ENCODE measurements around the gene WNT3.

WNT3 gene

GRCh38 chr17:46756861-46757260, 61.6 kb downstream of the WNT3 start:
- no peak for DNase-seq (ENCODE audit: low spot score)
- Histone ChIP-seq H3K9me3 (ENCODE audit: severe bottlenecking) (no peaks in the 10 kb centered on the region), H3K4me3 (ENCODE audit: severe bottlenecking) (no peak overlapping the region), H3K36me3 (ENCODE audit: low read depth) (peaks cover 17% of the 10 kb centered on the region), H3K27me3 (ENCODE audit: insufficient read depth, poor library complexity, severe bottlenecking) (no peaks in the 10 kb centered on the region), H3K27ac (ENCODE audit: poor library complexity, severe bottlenecking) (no peak overlapping the region), H3K4me1 (ENCODE audit: insufficient read depth, poor library complexity, severe bottlenecking) (peaks cover 13% of the 10 kb centered on the region)
- no peak for TF ChIP-seq CTCF (IDR thresholded peaks at IDR 0.05; ENCODE audit: poor library complexity, severe bottlenecking)
- ATAC-seq (ENCODE audit: low read depth) = no peak

GRCh38 chr17:46756081-46756735, 62.3 kb downstream of the WNT3 start:
- Histone ChIP-seq H3K4me1 (ENCODE audit: insufficient read depth, poor library complexity, severe bottlenecking) (peaks cover 13% of the 10 kb centered on the region), H3K4me3 (ENCODE audit: severe bottlenecking) (no peak overlapping the region), H3K36me3 (ENCODE audit: low read depth) (peaks cover 23% of the 10 kb centered on the region), H3K27me3 (ENCODE audit: insufficient read depth, poor library complexity, severe bottlenecking) (no peaks in the 10 kb centered on the region), H3K9me3 (ENCODE audit: severe bottlenecking) (no peaks in the 10 kb centered on the region), H3K27ac (ENCODE audit: poor library complexity, severe bottlenecking) (no peak overlapping the region)
- DNase-seq (ENCODE audit: low spot score) (no peak), ATAC-seq (ENCODE audit: low read depth) (no peak)
- no peak for TF ChIP-seq CTCF (IDR thresholded peaks at IDR 0.05; ENCODE audit: poor library complexity, severe bottlenecking)

- H3K9me3 ChIP-seq (ENCODE audit: severe bottlenecking) = no peaks in the 10 kb centered on the region
- H3K27me3 ChIP-seq (ENCODE audit: insufficient read depth, poor library complexity, severe bottlenecking) = no peaks in the 10 kb centered on the region
- TF ChIP-seq CTCF (IDR thresholded peaks at IDR 0.05; ENCODE audit: poor library complexity, severe bottlenecking) = no peak
- peaks cover 24% of the 10 kb centered on the region for H3K36me3 ChIP-seq (ENCODE audit: low read depth)
- peaks cover 3% of the 10 kb centered on the region for H3K4me1 ChIP-seq (ENCODE audit: insufficient read depth, poor library complexity, severe bottlenecking)
- ATAC-seq (ENCODE audit: low read depth) = no peak
- no peak for DNase-seq (ENCODE audit: low spot score)
- no peak overlapping the region for H3K27ac ChIP-seq (ENCODE audit: poor library complexity, severe bottlenecking)
- no peak overlapping the region for H3K4me3 ChIP-seq (ENCODE audit: severe bottlenecking)
These were observed 64.7 kb downstream of the WNT3 start for GRCh38 chr17:46753776-46754175.

GRCh38 chr17:46751425-46751824, 67.1 kb downstream of the WNT3 start:
- H3K27ac ChIP-seq (ENCODE audit: poor library complexity, severe bottlenecking) = no peak overlapping the region
- no peak overlapping the region for H3K4me3 ChIP-seq (ENCODE audit: severe bottlenecking)
- peaks cover 16% of the 10 kb centered on the region for H3K36me3 ChIP-seq (ENCODE audit: low read depth)
- H3K9me3 ChIP-seq (ENCODE audit: severe bottlenecking) = no peaks in the 10 kb centered on the region
- TF ChIP-seq CTCF (IDR thresholded peaks at IDR 0.05; ENCODE audit: poor library complexity, severe bottlenecking) = no peak
- H3K27me3 ChIP-seq (ENCODE audit: insufficient read depth, poor library complexity, severe bottlenecking) = no peaks in the 10 kb centered on the region
- no peak for DNase-seq (ENCODE audit: low spot score)
- no peak for ATAC-seq (ENCODE audit: low read depth)
- H3K4me1 ChIP-seq (ENCODE audit: insufficient read depth, poor library complexity, severe bottlenecking) = no peaks in the 10 kb centered on the region

GRCh38 chr17:46745376-46745775, 73.1 kb downstream of the WNT3 start:
- no peak for TF ChIP-seq CTCF (IDR thresholded peaks at IDR 0.05; ENCODE audit: poor library complexity, severe bottlenecking)
- H3K27ac ChIP-seq (ENCODE audit: poor library complexity, severe bottlenecking) = no peak overlapping the region
- H3K9me3 ChIP-seq (ENCODE audit: severe bottlenecking) = no peaks in the 10 kb centered on the region
- peaks cover 15% of the 10 kb centered on the region for H3K4me1 ChIP-seq (ENCODE audit: insufficient read depth, poor library complexity, severe bottlenecking)
- ATAC-seq (ENCODE audit: low read depth) (no peak), DNase-seq (ENCODE audit: low spot score) (no peak)
- no peaks in the 10 kb centered on the region for H3K27me3 ChIP-seq (ENCODE audit: insufficient read depth, poor library complexity, severe bottlenecking)
- H3K36me3 ChIP-seq (ENCODE audit: low read depth) = no peaks in the 10 kb centered on the region; the same call in 1 of the 2 replicates
- H3K4me3 ChIP-seq (ENCODE audit: severe bottlenecking) = no peak overlapping the region

Data from RWPE2 (cell line).